Thyroid gland (tissue), 4 donors: ENCODE data around the gene HSFX2. TPM values are rescaled to one million over a fixed set of nuclear protein-coding genes. Genes with fewer than 3 reads are reported as not detected.
A peak's percentile ranks its signal among the peaks of the same experiment; 100 is the strongest.

Experiments used
- DNase-seq, 2 donors: peaks; one replicate each; pipeline ENCODE4 v3.0.0-alpha.2; 2019
- H3K27ac ChIP-seq, 3 donors: fragments of 200-600 bp; sonication (generic); 1 replicate in 2 of 3; 2 replicates in 1 of 3; pipeline ENCODE4 v1.5.1; 2016 to 2019; ENCODE audit warnings: mild to moderate bottlenecking in 1 of 3, moderate library complexity in 1 of 3
- H3K27me3 ChIP-seq: fragments of 200-600 bp; sonication (generic); one replicate; pipeline ENCODE4 v1.5.1; 2019
- H3K36me3 ChIP-seq, 2 donors: fragments of 200-600 bp; sonication (generic); one replicate each; pipeline ENCODE4 v1.5.1; 2016 to 2019
- H3K4me1 ChIP-seq, 2 donors: fragments of 200-600 bp; sonication (generic); one replicate each; pipeline ENCODE4 v1.5.1; 2017 to 2019
- H3K4me3 ChIP-seq, 3 donors: fragments of 200-600 bp; sonication (generic); replicated peaks in 1 of 3; 1 replicate in 2 of 3; 2 replicates in 1 of 3; pipeline ENCODE4 v1.5.1; 2016; ENCODE audit warnings: mild to moderate bottlenecking in 1 of 3
- H3K9me3 ChIP-seq: fragments of 200-600 bp; sonication (generic); one replicate; pipeline ENCODE4 v1.5.1; 2017
- POLR2A ChIP-seq, 2 donors: fragments of 450-650 bp; IDR thresholded peaks; one replicate each; pipeline ENCODE4 v1.6.1; 2017; ENCODE audit warnings: antibody characterized with exemption in 2 of 2, mild to moderate bottlenecking in 2 of 2, moderate library complexity in 1 of 2
- WGBS, 2 donors: methylation state at CpG; one replicate each; pipeline ENCODE4 v1.1.5; 2017; 5-methylcytosine and 5-hydroxymethylcytosine counted together
- intact Hi-C: fragments of 100-400 bp; cut with DNase I; formaldehyde crosslinking; loops from one replicate; pipeline ENCODE4 v1.15.1; 2023
- total RNA-seq, 4 donors: library from RNA; depleted of rRNA; stranded (reverse); fragments of >200 nt; gene quantifications; one replicate each; pipeline ENCODE4 v1.2.3, GENCODE V29; 2016
- TF ChIP-seq, protein P1 (sequence below), 6 experiments: fragments of 200-600 bp in 3 of 6; fragments of 450-650 bp in 3 of 6; sonication (generic) in 3 of 6; IDR thresholded peaks; one replicate each; pipeline ENCODE4 v1.5.1; 2016 to 2019; ENCODE audit warnings: antibody characterized with exemption in 6 of 6, mild to moderate bottlenecking in 2 of 6, inconsistent platforms in 1 of 6, moderate library complexity in 1 of 6

Gene HSFX2
- total RNA-seq, 4 donors from 2014 or later: 0.81 TPM; not detected in 3

DNA sequence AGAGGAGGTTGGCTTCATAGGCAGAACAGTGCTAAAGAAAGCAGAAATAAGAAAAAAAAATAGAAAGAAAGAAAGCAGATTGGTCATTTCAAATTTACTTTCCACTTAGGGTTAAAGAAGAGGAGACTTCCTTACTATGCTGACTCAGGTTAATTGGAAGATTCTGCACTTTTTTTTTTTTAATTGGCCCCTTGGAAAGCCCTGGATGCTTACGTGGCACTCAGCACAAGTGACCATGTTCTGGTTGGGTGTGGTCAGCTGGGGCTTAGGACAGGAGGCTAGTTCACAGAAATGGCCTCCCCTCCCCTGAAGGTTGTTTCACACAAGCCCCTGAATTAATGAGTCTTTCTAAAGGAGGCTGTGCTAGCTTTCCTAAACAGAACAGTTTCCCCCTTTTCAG lies 22.4 kb downstream of the HSFX2 start:
- TF ChIP-seq, protein P1, sequence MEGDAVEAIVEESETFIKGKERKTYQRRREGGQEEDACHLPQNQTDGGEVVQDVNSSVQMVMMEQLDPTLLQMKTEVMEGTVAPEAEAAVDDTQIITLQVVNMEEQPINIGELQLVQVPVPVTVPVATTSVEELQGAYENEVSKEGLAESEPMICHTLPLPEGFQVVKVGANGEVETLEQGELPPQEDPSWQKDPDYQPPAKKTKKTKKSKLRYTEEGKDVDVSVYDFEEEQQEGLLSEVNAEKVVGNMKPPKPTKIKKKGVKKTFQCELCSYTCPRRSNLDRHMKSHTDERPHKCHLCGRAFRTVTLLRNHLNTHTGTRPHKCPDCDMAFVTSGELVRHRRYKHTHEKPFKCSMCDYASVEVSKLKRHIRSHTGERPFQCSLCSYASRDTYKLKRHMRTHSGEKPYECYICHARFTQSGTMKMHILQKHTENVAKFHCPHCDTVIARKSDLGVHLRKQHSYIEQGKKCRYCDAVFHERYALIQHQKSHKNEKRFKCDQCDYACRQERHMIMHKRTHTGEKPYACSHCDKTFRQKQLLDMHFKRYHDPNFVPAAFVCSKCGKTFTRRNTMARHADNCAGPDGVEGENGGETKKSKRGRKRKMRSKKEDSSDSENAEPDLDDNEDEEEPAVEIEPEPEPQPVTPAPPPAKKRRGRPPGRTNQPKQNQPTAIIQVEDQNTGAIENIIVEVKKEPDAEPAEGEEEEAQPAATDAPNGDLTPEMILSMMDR (IDR thresholded peaks at IDR 0.05): no peak
- no peak for TF ChIP-seq POLR2A (IDR thresholded peaks at IDR 0.05)
- DNase-seq: no peak

DNA sequence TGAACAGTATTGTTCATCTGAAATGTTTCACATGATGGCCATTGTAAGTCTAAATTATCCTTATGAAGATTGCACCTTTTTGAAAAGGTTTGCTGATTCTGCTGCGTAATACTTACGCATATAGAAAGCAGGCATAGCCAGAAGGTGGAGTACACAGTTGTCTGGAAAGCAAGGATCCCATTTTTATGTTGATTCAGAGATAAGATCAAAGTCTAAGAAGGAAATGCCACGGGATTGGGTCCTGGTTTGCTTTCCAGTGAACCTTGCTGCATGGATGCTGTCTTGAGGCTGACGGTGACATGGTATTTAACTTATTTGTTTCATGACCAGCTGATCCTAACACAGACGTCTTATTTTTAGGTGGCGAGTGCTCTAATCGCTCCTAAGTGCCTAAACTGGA lies 23.3 kb downstream of the HSFX2 start:
- intact Hi-C loops: no loop called here
- 82 to 86% methylated on average over 7 of the region's 7 CpGs for WGBS, 2 donors
- Histone ChIP-seq H3K27me3 (no peaks in the 10 kb centered on the region), H3K4me3 (no peak overlapping the region), H3K9me3 (no peaks in the 10 kb centered on the region), H3K27ac (no peak overlapping the region), H3K36me3 (no peaks in the 10 kb centered on the region), H3K4me1 (peaks cover 0 to 3% of the 10 kb centered on the region in 2 donors)
- TF ChIP-seq, protein P1 (IDR thresholded peaks at IDR 0.05): no peak
- TF ChIP-seq POLR2A (IDR thresholded peaks at IDR 0.05): no peak
- DNase-seq: no peak

More for the DNA sequence above, 22.4 kb downstream of the HSFX2 start:
- no peaks in the 10 kb centered on the region for H3K27me3 ChIP-seq
- H3K4me1 ChIP-seq: peaks cover 0 to 3% of the 10 kb centered on the region in 2 donors
- WGBS, 2 donors: 20 to 40% methylated on average over 1 of the region's 1 CpG
- H3K4me3 ChIP-seq: no peak overlapping the region
- H3K36me3 ChIP-seq: no peaks in the 10 kb centered on the region
- H3K27ac ChIP-seq: no peak overlapping the region
- intact Hi-C loops: no loop called here
- H3K9me3 ChIP-seq: no peaks in the 10 kb centered on the region

DNA sequence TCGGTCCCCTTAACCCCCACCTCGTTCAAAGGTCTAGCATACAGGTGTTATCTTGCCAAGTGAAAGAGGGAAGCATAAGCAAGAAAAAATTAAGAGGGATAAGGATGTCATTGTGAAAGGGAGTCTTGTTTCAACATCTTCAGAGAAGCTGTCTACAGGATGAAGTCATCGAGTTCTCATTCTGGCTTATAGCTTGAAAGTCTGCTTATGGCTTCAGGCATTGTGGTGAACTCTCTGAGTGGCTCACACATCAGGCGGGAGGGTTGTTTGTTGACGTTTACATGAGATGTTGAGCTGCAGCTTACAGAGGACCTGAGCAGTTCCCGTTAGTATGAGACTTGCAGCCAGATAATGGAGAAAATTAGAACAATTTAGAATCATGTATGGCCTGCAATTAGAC lies 24.4 kb downstream of the HSFX2 start:
- TF ChIP-seq, protein P1 (IDR thresholded peaks at IDR 0.05): no peak
- TF ChIP-seq POLR2A (IDR thresholded peaks at IDR 0.05): no peak
- H3K4me3 ChIP-seq: no peak overlapping the region
- H3K27ac ChIP-seq: no peak overlapping the region
- no peaks in the 10 kb centered on the region for H3K9me3 ChIP-seq
- intact Hi-C loops: no loop called here
- 72 to 75% methylated on average over 4 to 6 of the region's 6 CpGs for WGBS, 2 donors
- peaks cover 0 to 3% of the 10 kb centered on the region in 2 donors for H3K4me1 ChIP-seq
- no peaks in the 10 kb centered on the region for H3K36me3 ChIP-seq
- DNase-seq: no peak
- no peaks in the 10 kb centered on the region for H3K27me3 ChIP-seq

DNA sequence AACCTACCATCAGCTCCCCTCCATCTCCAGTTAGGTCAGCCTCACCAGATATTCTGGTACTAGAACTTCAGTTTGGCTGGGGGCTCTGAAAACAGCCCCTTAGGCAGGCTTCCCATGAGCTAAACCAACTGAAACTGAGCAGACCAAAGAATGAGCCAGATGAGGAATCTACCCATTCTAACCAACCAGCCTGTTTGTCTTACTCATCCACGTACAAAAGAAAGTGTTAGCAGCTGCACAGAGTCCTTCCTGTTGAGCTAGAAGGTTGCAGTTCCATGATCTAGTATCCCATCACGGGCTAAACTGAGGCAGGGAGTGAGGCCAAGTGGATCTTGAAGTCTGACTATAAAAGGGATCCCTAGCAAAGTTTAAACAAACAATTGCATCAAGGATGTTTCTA lies 25.3 kb downstream of the HSFX2 start:
- Histone ChIP-seq H3K4me1 (peaks cover 0 to 3% of the 10 kb centered on the region in 2 donors), H3K4me3 (no peak overlapping the region), H3K27me3 (no peaks in the 10 kb centered on the region), H3K9me3 (no peaks in the 10 kb centered on the region), H3K36me3 (no peaks in the 10 kb centered on the region), H3K27ac (no peak overlapping the region)
- WGBS, 2 donors: 67 to 83% methylated on average over 1 to 2 of the region's 2 CpGs
- no peak for DNase-seq
- intact Hi-C loops: no loop called here
- TF ChIP-seq POLR2A (IDR thresholded peaks at IDR 0.05): no peak
- TF ChIP-seq, protein P1 (IDR thresholded peaks at IDR 0.05): no peak

DNA sequence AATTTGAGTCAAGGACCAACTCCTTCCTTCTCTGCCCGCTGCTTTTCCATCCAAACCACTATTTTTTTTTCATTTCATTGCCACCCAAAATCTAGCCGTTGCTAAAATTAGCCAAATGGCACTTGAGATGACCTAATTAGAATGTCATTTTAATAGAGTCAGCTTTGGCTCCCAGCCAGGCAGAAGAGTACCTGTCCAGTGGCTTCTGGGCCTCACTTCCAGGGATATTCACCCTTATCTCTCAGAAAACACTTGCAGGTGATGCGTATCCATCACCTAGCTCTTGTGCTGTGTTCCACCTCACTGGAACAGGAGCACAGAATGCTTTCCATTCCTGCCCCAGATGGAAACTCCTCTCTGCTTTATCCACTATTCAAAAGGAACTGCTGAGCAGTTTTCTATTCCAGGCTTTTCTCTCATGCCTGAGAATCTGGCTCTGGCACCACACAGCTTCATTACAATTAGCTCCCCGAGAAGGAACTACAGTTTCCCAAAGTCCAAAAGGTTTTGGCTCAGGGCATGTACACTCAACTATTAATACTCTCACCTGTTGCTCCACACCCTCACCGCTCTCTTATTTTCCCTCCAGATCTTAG lies 26.3 kb downstream of the HSFX2 start:
- Histone ChIP-seq H3K4me3 (no peak overlapping the region), H3K9me3 (no peaks in the 10 kb centered on the region), H3K27ac (peak overlapping the region in 2 of 3 donors; percentile 21 to 29), H3K36me3 (no peaks in the 10 kb centered on the region), H3K4me1 (peaks cover 0 to 3% of the 10 kb centered on the region in 2 donors), H3K27me3 (no peaks in the 10 kb centered on the region)
- TF ChIP-seq, protein P1 (IDR thresholded peaks at IDR 0.05): no peak
- no peak for TF ChIP-seq POLR2A (IDR thresholded peaks at IDR 0.05)
- WGBS, 2 donors: 45 to 53% methylated on average over 5 of the region's 5 CpGs
- peak; percentile 59 to 60 for DNase-seq
- intact Hi-C loops: no loop called here
